Thyroid gland (tissue), 4 donors: ENCODE measurements around the gene TMCO1.

Source experiments
- POLR2A ChIP-seq, 2 donors: fragments of 450-650 bp; IDR thresholded peaks; one replicate each; pipeline ENCODE4 v1.6.1; 2017; ENCODE audit warnings: antibody characterized with exemption in 2 of 2, mild to moderate bottlenecking in 2 of 2, moderate library complexity in 1 of 2
- TF ChIP-seq, protein P1 (sequence below), 6 experiments: fragments of 200-600 bp in 3 of 6; fragments of 450-650 bp in 3 of 6; sonication (generic) in 3 of 6; IDR thresholded peaks; one replicate each; pipeline ENCODE4 v1.5.1; 2016 to 2019; ENCODE audit warnings: antibody characterized with exemption in 6 of 6, mild to moderate bottlenecking in 2 of 6, inconsistent platforms in 1 of 6, moderate library complexity in 1 of 6

DNA sequence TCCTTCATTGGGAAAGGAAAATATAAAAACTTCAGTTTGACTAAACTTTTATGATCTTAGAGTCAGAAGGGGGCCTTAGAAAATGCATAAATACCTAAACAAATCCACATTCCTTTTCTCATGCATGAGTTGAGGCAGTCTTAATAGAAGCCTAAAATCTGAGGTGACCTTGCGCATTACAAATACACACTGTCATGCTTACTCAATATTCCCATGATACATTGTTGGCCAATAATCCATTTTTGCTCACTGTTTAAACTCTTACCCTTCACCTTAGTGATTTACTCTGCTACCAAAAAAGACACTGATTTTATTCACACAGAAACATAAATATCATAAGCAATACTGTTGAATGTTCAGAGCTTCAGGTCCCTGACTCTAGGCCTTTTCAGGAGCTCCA, 19.1 kb upstream of the TMCO1 start:
- TF ChIP-seq, protein P1, sequence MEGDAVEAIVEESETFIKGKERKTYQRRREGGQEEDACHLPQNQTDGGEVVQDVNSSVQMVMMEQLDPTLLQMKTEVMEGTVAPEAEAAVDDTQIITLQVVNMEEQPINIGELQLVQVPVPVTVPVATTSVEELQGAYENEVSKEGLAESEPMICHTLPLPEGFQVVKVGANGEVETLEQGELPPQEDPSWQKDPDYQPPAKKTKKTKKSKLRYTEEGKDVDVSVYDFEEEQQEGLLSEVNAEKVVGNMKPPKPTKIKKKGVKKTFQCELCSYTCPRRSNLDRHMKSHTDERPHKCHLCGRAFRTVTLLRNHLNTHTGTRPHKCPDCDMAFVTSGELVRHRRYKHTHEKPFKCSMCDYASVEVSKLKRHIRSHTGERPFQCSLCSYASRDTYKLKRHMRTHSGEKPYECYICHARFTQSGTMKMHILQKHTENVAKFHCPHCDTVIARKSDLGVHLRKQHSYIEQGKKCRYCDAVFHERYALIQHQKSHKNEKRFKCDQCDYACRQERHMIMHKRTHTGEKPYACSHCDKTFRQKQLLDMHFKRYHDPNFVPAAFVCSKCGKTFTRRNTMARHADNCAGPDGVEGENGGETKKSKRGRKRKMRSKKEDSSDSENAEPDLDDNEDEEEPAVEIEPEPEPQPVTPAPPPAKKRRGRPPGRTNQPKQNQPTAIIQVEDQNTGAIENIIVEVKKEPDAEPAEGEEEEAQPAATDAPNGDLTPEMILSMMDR (IDR thresholded peaks at IDR 0.05) = no peak
- no peak for TF ChIP-seq POLR2A (IDR thresholded peaks at IDR 0.05)
